ENCODE data around the gene HORMAD2.

HORMAD2 gene

GRCh38 chr22:30129636-30130035 lies 49.4 kb downstream of the HORMAD2 start:
- no peak for DNase-seq (ENCODE audit: low read depth)
- no peak for TF ChIP-seq CTCF (IDR thresholded peaks at IDR 0.05; ENCODE audit: insufficient read depth, low read depth, low read length, missing control alignments)

GRCh38 chr22:30132290-30132996 lies 52.2 kb downstream of the HORMAD2 start:
- no peak overlapping the region for H3K4me3 ChIP-seq (ENCODE audit: low read depth, low read length)
- TF ChIP-seq CTCF (IDR thresholded peaks at IDR 0.05; ENCODE audit: insufficient read depth, low read depth, low read length, missing control alignments), result no peak
- no peak for DNase-seq (ENCODE audit: low read depth)

More at GRCh38 chr22:30129636-30130035, 49.4 kb downstream of the HORMAD2 start:
- no peak overlapping the region for H3K4me3 ChIP-seq (ENCODE audit: low read depth, low read length)

DNA sequence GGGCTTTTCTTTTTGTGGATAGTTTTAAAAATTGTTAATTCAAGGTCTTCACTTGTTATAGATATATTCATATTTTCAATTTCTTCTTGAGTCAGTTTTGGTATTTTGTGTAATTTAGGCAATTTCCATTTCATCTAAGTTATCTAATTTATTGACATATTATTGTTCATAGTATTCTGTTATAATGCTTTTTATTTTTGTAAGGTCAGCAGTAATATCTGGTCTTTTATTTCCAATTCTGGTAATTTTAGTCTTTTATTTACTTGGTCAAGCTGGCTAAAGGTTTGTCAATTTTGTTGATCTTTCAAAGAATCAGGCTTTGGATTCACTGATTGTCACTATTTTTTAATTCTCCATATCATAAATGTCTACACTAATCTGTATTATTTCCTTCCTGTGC lies 60.1 kb downstream of the HORMAD2 start:
- TF ChIP-seq CTCF (IDR thresholded peaks at IDR 0.05; ENCODE audit: insufficient read depth, low read depth, low read length, missing control alignments), result no peak
- no peak for DNase-seq (ENCODE audit: low read depth)
- no peak overlapping the region for H3K4me3 ChIP-seq (ENCODE audit: low read depth, low read length)

DNA sequence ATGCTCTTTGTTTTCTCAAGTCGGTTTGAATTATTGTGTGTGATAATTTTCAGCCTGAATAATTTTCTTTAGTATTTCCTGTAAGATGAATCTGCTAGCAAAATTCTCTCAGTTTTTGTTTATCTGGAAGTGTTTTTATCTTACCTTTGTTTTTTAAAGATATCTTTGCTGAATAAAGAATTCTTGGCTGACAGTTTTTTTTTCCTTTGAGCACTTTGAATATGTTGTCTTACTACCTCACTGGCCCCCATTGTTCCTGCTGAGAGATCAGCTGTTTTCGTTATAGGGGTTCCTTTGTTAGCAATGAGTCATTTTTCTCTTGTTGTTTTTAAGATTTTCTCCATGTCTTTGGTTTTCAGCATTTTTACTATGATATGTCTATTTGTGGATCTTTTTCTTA lies 63.0 kb downstream of the HORMAD2 start:
- no peak for TF ChIP-seq CTCF (IDR thresholded peaks at IDR 0.05; ENCODE audit: insufficient read depth, low read depth, low read length, missing control alignments)
- no peak overlapping the region for H3K4me3 ChIP-seq (ENCODE audit: low read depth, low read length)
- DNase-seq (ENCODE audit: low read depth), result no peak

GRCh38 chr22:30144391-30144790 lies 64.1 kb downstream of the HORMAD2 start:
- DNase-seq (ENCODE audit: low read depth), result no peak
- TF ChIP-seq CTCF (IDR thresholded peaks at IDR 0.05; ENCODE audit: insufficient read depth, low read depth, low read length, missing control alignments), result no peak
- no peak overlapping the region for H3K4me3 ChIP-seq (ENCODE audit: low read depth, low read length)

- no peak for DNase-seq (ENCODE audit: low read depth)
- TF ChIP-seq CTCF (IDR thresholded peaks at IDR 0.05; ENCODE audit: insufficient read depth, low read depth, low read length, missing control alignments), result no peak
- no peak overlapping the region for H3K4me3 ChIP-seq (ENCODE audit: low read depth, low read length)
These were observed 69.9 kb downstream of the HORMAD2 start for GRCh38 chr22:30150212-30150611.

DNA sequence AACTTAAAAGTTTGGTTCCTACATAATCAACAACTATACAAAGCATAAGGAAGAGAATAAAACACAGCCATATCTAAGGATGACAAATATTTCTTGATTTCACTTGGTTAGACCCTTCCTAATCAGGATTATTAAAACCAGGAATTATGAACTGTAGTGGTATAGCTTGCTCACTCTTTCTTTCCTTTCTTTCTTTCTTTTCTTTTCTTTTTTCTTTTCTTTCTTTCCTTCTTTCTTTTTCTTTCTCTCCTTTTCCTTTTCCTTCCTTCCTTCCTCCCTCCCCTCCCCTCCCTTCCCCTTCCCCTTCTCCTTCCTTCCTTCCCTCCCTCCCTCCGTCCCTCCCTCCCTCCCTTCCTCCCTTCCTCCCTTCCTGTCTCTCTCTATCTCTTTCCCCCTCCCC lies 78.0 kb downstream of the HORMAD2 start:
- no peak overlapping the region for H3K4me3 ChIP-seq (ENCODE audit: low read depth, low read length)

More for the DNA sequence above, 78.0 kb downstream of the HORMAD2 start:
- no peak for TF ChIP-seq CTCF (IDR thresholded peaks at IDR 0.05; ENCODE audit: insufficient read depth, low read depth, low read length, missing control alignments)
- no peak for DNase-seq (ENCODE audit: low read depth)
